GM12801 (cell line): ENCODE measurements around the gene MRTFA.

Experiments used
- TF ChIP-seq, protein P1 (sequence below): IDR thresholded peaks from one replicate; pipeline ENCODE4 v1.5.1; 2011; ENCODE audit warnings: control low read depth; ENCODE audit not compliant: insufficient read length; ENCODE audit errors: extremely low read depth

MRTFA gene

DNA sequence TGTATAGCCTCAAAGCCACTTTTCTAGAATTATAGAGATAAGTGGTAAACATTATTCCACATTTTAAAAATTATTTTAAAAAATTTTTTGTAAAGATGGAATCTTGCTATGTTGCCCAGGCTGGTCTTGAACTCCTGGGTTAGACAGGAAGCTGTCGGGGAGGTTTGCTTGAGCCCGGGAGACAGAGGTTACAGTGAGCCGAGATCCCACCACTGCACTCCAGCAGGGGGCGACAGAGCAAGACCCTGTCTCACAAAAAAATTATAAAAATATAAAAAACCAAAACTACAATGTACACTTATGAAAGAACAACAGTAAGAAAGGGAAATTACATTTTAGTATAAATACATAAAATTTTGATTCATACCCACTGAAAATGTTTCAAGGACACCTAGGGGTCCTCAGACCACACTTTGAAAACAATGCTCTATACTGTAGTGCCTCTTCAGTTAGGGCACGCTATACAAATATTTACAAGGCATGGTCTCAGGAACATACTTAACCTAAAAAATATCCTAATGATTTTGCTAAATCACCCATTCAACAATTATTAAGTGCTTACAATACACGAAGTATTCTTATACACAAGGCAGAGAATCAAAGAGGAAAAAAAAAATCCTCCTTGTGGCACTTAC lies 111.2 kb downstream of the MRTFA start:
- TF ChIP-seq, protein P1, sequence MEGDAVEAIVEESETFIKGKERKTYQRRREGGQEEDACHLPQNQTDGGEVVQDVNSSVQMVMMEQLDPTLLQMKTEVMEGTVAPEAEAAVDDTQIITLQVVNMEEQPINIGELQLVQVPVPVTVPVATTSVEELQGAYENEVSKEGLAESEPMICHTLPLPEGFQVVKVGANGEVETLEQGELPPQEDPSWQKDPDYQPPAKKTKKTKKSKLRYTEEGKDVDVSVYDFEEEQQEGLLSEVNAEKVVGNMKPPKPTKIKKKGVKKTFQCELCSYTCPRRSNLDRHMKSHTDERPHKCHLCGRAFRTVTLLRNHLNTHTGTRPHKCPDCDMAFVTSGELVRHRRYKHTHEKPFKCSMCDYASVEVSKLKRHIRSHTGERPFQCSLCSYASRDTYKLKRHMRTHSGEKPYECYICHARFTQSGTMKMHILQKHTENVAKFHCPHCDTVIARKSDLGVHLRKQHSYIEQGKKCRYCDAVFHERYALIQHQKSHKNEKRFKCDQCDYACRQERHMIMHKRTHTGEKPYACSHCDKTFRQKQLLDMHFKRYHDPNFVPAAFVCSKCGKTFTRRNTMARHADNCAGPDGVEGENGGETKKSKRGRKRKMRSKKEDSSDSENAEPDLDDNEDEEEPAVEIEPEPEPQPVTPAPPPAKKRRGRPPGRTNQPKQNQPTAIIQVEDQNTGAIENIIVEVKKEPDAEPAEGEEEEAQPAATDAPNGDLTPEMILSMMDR: no peak

GRCh38 chr22:40524392-40525249 lies 111.9 kb downstream of the MRTFA start:
- TF ChIP-seq, protein P1: no peak

GRCh38 chr22:40522141-40522540 lies 114.4 kb downstream of the MRTFA start:
- TF ChIP-seq, protein P1: no peak

- TF ChIP-seq, protein P1: no peak
Measured at GRCh38 chr22:40521046-40521445, 115.5 kb downstream of the MRTFA start.

DNA sequence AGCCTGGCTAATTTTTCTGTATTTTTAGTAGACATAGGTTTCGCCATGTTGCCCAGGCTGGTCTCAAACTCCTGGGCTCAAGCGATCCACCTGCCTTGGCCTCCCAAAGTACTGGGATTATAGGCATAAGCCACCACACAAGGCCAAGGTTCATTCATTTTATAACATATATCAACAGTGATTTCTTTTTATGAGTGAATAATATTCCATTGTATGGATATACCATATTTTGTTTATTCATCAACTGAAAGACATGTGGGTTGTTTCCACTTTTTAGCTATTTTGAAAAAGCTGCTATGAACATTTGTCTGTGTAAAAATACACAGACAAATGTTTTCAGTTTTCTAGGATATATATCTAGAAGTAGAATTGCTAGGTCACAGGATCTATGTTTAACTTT lies 116.0 kb downstream of the MRTFA start:
- TF ChIP-seq, protein P1: no peak

- TF ChIP-seq, protein P1: no peak
Measured at GRCh38 chr22:40519948-40520331, 116.6 kb downstream of the MRTFA start.

DNA sequence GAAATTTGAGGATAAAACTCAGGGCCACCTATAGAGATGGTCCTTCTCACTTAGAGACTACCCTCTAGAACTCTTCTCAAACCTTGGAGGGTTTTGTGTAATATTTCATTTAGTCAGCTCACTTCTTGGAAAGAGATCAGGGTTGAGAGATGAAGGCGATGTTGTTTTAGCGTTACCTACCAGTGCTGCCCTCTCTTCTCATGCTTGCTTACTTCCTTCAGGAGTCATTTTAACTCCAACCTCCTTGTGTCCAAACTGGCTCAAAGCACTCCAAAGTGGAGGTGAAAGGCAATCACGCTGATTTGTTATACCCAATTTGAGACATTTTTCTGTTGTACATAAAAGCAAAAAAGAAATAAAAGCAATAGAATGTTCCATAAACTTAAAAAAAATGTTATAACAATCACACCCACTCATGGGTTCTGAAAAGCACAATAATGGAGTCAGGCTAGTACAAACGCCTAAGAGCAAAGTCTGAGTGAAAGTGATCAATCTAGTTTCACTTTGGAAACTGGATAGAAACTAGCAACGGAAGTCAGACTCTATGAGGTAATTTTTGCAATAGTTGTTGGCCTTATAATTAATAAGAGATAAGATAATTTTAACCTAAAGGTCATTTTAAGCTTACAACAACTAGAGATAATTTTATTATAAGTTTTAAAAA lies 117.1 kb downstream of the MRTFA start:
- TF ChIP-seq, protein P1: no peak
